Lower lobe of right lung (tissue), 2 donors: Measurements from ENCODE around the gene KAT6B. TPM values are rescaled to one million over a fixed set of nuclear protein-coding genes. Genes with fewer than 3 reads are reported as not detected.

Experiments
- ATAC-seq, 2 donors: fragments of 200-7000 bp; cut with Tn5 transposase; one replicate each; pipeline ENCODE4 v1.9.1; 2020 to 2022; ENCODE audit warnings: mild to moderate bottlenecking in 2 of 2, moderate library complexity in 2 of 2
- DNase-seq: peaks from one replicate; pipeline ENCODE4 v3.0.0-alpha.2; 2020
- H3K27ac ChIP-seq: fragments of 200-600 bp; one replicate; pipeline ENCODE4 v1.8.0; 2022
- H3K27me3 ChIP-seq: fragments of 200-600 bp; one replicate; pipeline ENCODE4 v1.8.0; 2022; ENCODE audit warnings: low read depth
- H3K36me3 ChIP-seq: fragments of 200-600 bp; one replicate; pipeline ENCODE4 v1.8.0; 2022; ENCODE audit warnings: mild to moderate bottlenecking
- H3K4me1 ChIP-seq: fragments of 200-600 bp; one replicate; pipeline ENCODE4 v1.8.0; 2022
- H3K4me3 ChIP-seq: fragments of 200-600 bp; one replicate; pipeline ENCODE4 v1.8.0; 2022; ENCODE audit warnings: mild to moderate bottlenecking
- H3K9me3 ChIP-seq: fragments of 200-600 bp; one replicate; pipeline ENCODE4 v1.8.0; 2022
- intact Hi-C: fragments of 100-400 bp; cut with DNase I; formaldehyde crosslinking; loops from one replicate; pipeline ENCODE4 v1.11.0; 2022
- total RNA-seq: library from RNA; stranded (reverse); fragmentation: NEBNext Ultra II Directional; extraction: Animal tissue kit (Norgen Biotek cat#: 25700); gene quantifications from one replicate; pipeline ENCODE4 v1.2.1, GENCODE V29; 2021
- TF ChIP-seq, protein P1 (sequence below): fragments of 200-600 bp; IDR thresholded peaks from one replicate; pipeline ENCODE4 v1.8.0; 2022; ENCODE audit warnings: antibody characterized with exemption, mild to moderate bottlenecking
- donor health status: DM: no; HTN: yes; CAD: no; lungs with severe emphysema.

KAT6B gene
- total RNA-seq, 1 donor from 2014 or later = 46.3 TPM

DNA sequence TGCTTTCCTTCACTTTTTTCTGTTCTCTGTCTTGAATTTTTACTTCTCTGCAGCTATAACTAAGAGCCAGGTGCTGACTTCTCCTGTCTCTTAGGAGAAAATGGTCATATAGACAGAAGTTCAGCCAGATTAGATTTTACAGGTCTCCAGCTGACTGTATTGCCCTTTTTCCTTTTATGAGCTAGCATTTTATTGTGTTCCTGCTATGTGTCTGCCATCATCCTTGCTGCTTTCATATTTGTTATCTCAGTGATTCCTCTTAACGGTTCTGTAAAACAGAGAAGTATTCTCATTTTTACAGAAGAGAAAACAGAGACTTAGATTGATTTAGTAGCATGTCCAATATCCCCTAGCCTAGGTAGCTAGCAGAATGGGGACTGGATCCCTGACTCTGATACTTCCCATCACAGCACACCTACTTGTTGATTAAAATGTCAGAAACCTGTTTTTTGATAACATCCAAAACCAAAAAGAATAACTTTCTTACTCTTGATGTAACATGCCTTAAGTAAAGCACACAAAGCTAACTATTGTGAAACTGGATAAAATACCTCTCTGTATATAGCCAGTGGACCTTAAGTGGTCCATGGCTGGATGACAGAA, 5.2 kb downstream of the KAT6B start:
- Histone ChIP-seq H3K36me3 (peaks cover 6% of the 10 kb centered on the region), H3K4me1 (peaks cover 34% of the 10 kb centered on the region), H3K27ac (no peak overlapping the region), H3K9me3 (no peaks in the 10 kb centered on the region), H3K4me3 (no peak overlapping the region), H3K27me3 (no peaks in the 10 kb centered on the region)
- intact Hi-C loops = no loop called here
- DNase-seq (no peak), ATAC-seq (no peak)
- TF ChIP-seq, protein P1, sequence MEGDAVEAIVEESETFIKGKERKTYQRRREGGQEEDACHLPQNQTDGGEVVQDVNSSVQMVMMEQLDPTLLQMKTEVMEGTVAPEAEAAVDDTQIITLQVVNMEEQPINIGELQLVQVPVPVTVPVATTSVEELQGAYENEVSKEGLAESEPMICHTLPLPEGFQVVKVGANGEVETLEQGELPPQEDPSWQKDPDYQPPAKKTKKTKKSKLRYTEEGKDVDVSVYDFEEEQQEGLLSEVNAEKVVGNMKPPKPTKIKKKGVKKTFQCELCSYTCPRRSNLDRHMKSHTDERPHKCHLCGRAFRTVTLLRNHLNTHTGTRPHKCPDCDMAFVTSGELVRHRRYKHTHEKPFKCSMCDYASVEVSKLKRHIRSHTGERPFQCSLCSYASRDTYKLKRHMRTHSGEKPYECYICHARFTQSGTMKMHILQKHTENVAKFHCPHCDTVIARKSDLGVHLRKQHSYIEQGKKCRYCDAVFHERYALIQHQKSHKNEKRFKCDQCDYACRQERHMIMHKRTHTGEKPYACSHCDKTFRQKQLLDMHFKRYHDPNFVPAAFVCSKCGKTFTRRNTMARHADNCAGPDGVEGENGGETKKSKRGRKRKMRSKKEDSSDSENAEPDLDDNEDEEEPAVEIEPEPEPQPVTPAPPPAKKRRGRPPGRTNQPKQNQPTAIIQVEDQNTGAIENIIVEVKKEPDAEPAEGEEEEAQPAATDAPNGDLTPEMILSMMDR = no peak

DNA sequence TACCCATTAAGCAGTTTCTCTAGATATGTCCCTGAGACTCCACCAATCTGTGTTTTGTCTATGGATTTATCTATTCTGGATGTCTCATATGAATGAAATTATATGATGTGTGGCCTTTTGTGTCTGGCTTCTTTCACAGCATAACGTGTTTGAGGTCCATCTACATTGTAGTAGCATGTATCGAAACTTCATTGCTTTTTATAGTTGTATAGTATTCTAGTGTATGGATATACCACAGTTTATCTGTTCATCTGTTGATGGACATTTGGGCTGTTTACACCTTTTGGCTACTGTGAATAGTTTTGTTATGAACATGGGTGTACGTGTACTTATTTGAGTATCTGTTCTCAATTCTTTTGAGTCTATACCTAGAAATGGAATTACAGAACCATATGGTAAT, 9.6 kb downstream of the KAT6B start:
- Histone ChIP-seq H3K27ac (no peak overlapping the region), H3K4me3 (no peak overlapping the region), H3K4me1 (peaks cover 42% of the 10 kb centered on the region), H3K9me3 (no peaks in the 10 kb centered on the region), H3K27me3 (no peaks in the 10 kb centered on the region), H3K36me3 (no peaks in the 10 kb centered on the region)
- intact Hi-C loops = no loop called here
- ATAC-seq (no peak), DNase-seq (no peak)
- TF ChIP-seq, protein P1 = no peak

DNA sequence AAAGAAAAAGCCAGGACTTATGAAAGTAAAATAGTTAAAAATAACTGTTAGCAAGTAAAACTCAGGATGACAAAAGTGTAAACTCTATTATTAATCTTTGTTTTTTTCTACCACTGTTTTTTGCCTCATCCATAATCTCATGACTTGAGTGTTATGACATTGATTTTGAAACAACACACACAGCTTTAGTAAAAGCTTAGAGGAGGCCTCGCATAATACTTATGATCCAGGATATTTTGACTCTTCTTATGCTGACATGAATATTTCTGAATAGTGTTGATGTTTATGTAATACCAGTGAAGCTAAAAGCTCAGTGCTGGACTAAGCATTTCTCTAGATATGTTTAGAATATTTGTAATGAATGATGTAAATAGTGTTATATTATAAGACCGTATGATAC, 10.5 kb downstream of the KAT6B start:
- TF ChIP-seq, protein P1 = no peak
- no peak overlapping the region for H3K4me3 ChIP-seq
- intact Hi-C loops = no loop called here
- no peaks in the 10 kb centered on the region for H3K9me3 ChIP-seq
- H3K27ac ChIP-seq = no peak overlapping the region
- H3K4me1 ChIP-seq = peaks cover 43% of the 10 kb centered on the region
- H3K27me3 ChIP-seq = no peaks in the 10 kb centered on the region
- ATAC-seq (no peak), DNase-seq (no peak)
- no peaks in the 10 kb centered on the region for H3K36me3 ChIP-seq

DNA sequence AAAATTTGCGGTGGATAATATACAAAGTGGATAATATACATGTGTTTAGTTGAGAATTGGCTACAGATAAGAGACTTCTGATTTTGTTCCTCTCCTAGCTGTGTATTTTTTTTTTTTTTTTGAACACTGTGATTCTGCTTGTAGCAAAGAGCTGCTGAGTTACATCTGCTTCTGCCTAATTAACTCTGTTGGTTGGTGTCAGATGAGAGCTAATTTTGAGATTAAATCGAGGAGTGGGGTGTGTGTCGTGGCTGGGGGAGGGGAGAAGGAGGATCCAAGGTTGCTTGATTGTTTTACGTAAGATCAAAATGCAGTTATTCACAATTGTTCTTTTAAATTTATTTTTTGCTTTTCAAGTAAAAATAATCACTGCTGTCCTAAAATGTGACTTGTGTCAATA, 11.3 kb downstream of the KAT6B start:
- intact Hi-C loops = no loop called here
- H3K4me1 ChIP-seq = peaks cover 46% of the 10 kb centered on the region
- no peak overlapping the region for H3K27ac ChIP-seq
- ATAC-seq = no peak
- no peaks in the 10 kb centered on the region for H3K9me3 ChIP-seq
- H3K4me3 ChIP-seq = no peak overlapping the region
- TF ChIP-seq, protein P1 = no peak
- no peak for DNase-seq
- peaks cover 3% of the 10 kb centered on the region for H3K36me3 ChIP-seq
- no peaks in the 10 kb centered on the region for H3K27me3 ChIP-seq

DNA sequence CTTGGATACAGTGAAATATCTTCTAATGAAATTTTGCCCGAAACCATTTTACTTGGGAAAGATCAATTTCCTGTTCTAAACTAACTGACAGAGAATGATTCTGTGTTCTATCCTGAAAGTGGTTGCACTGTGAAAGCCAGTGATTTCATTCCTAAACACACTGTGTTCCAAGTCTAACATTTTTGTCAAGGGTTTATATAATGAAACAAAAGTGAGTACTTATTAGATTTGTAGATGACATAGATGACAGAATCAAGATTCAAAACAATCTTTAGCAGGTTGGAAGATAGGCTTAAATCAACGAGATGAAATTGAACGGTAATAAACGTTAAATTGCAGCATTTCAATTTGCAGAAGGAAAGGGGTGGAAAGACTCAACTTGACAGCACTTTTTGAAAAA, 13.3 kb downstream of the KAT6B start:
- DNase-seq (no peak), ATAC-seq (no peak)
- TF ChIP-seq, protein P1 = no peak
- H3K27me3 ChIP-seq = no peaks in the 10 kb centered on the region
- H3K27ac ChIP-seq = no peak overlapping the region
- peaks cover 21% of the 10 kb centered on the region for H3K36me3 ChIP-seq
- no peak overlapping the region for H3K4me3 ChIP-seq
- no peaks in the 10 kb centered on the region for H3K9me3 ChIP-seq
- H3K4me1 ChIP-seq = peaks cover 59% of the 10 kb centered on the region
- intact Hi-C loops = no loop called here
